ENCODE results near the gene AKAP12. TPM values are rescaled to one million over a fixed set of nuclear protein-coding genes. Genes with fewer than 3 reads are reported as not detected.

AKAP12 gene
- total RNA-seq, 2 donors from 2014 or later: 102 to 167 TPM

DNA sequence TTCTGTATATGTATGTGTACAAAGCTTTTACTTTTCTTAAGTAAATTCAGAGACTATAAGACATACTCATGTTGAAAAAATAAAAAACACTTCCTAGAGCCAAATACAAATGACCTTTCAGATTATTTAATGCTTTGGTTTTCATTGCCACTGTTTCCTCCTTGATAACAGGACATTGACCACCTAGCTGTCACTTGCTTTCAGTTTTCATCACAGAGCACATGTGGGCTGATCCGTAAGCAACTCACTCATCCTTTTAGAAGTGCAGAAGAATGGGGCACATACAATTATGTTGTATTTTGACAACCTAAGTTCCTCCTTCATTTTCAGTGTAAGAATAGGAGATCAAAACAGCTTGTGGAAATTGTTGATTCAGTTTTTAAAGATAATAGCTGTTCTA, 145.4 kb downstream of the AKAP12 start:
- Histone ChIP-seq H3K4me1 (ENCODE audit: control insufficient read depth in 1 of 2, low read depth in 2 of 2) (peaks cover 8 to 20% of the 10 kb centered on the region in 2 donors), H3K27me3 (replicated peaks; ENCODE audit: insufficient read depth) (no peaks in the 10 kb centered on the region), H3K9me3 (no peaks in the 10 kb centered on the region), H3K4me3 (no peak overlapping the region), H3K36me3 (no peaks in the 10 kb centered on the region), H3K27ac (no peak overlapping the region)
- no peak for ATAC-seq (ENCODE audit: insufficient number of reproducible peaks, low FRiP score, low read depth)
- no peak for DNase-seq (ENCODE audit: low spot score)
- TF ChIP-seq, protein P1, sequence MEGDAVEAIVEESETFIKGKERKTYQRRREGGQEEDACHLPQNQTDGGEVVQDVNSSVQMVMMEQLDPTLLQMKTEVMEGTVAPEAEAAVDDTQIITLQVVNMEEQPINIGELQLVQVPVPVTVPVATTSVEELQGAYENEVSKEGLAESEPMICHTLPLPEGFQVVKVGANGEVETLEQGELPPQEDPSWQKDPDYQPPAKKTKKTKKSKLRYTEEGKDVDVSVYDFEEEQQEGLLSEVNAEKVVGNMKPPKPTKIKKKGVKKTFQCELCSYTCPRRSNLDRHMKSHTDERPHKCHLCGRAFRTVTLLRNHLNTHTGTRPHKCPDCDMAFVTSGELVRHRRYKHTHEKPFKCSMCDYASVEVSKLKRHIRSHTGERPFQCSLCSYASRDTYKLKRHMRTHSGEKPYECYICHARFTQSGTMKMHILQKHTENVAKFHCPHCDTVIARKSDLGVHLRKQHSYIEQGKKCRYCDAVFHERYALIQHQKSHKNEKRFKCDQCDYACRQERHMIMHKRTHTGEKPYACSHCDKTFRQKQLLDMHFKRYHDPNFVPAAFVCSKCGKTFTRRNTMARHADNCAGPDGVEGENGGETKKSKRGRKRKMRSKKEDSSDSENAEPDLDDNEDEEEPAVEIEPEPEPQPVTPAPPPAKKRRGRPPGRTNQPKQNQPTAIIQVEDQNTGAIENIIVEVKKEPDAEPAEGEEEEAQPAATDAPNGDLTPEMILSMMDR (IDR thresholded peaks at IDR 0.05): no peak

DNA sequence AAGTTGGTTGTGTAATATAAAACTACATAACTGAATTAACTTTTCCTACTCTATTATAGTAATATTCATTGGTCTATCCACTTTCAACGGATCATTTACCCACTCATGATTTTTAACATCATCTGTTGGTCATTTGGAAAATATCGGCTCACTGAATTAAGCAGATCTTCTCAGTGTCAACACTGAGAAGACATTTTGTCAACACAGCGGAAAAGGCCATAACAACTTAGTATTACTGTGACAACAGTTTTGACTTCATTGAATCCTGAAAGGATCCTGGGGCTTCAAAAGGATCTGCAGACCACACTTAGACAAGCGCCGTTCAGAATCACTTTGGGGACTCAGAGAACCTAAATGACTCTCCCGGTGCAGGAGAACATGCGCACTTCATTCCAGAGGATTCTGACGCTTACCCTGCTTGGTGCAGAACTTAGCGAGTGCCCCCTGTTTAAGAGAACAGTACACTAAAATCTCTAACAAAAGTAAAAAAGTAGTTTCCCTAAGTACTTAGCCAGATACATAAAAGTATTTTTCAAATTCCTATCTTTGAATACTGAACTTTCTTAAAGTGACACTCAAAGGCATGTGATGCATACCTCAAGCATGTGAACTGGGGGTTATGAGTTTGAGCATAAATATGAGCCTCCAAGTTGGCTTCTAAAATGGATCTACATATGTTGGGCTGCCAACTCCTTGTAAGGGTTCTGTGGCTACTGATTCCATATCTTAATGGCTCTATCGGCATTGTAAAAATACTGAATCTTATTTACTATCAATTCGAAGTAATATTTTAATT, 147.6 kb downstream of the AKAP12 start:
- H3K4me1 ChIP-seq (ENCODE audit: control insufficient read depth in 1 of 2, low read depth in 2 of 2): peaks cover 13 to 25% of the 10 kb centered on the region in 2 donors
- H3K27ac ChIP-seq: no peak overlapping the region
- H3K36me3 ChIP-seq: no peaks in the 10 kb centered on the region
- no peak overlapping the region for H3K4me3 ChIP-seq
- no peaks in the 10 kb centered on the region for H3K9me3 ChIP-seq
- DNase-seq (ENCODE audit: low spot score) (no peak), ATAC-seq (ENCODE audit: insufficient number of reproducible peaks, low FRiP score, low read depth) (no peak)
- TF ChIP-seq, protein P1 (IDR thresholded peaks at IDR 0.05): no peak
- H3K27me3 ChIP-seq (replicated peaks; ENCODE audit: insufficient read depth): no peaks in the 10 kb centered on the region

DNA sequence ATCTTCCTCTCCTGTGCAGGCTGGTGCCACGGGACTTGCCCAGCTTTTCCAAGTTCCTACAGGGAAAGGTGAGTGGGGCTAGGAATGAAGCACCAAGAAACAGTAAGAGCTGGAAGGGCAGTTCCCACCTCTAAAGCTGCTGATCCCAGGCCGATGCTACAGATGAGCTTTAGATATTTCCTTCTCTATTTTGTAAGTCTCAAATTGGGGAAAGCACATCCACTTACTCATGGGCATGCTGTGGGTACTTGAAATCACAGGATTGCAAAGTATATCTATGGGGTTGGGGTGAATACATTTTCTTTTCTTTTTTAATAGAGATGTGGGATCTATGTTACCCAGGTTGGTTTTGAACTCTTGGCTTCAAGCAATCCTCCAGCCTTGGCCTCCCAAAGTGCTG, 148.5 kb downstream of the AKAP12 start:
- Histone ChIP-seq H3K36me3 (no peaks in the 10 kb centered on the region), H3K4me3 (no peak overlapping the region), H3K27ac (peak overlapping the region; percentile 37 to 97), H3K4me1 (ENCODE audit: control insufficient read depth in 1 of 2, low read depth in 2 of 2) (peaks cover 20 to 34% of the 10 kb centered on the region in 2 donors), H3K27me3 (replicated peaks; ENCODE audit: insufficient read depth) (no peaks in the 10 kb centered on the region), H3K9me3 (no peaks in the 10 kb centered on the region)
- DNase-seq (ENCODE audit: low spot score) (no peak), ATAC-seq (ENCODE audit: insufficient number of reproducible peaks, low FRiP score, low read depth) (no peak)
- TF ChIP-seq, protein P1 (IDR thresholded peaks at IDR 0.05): no peak

DNA sequence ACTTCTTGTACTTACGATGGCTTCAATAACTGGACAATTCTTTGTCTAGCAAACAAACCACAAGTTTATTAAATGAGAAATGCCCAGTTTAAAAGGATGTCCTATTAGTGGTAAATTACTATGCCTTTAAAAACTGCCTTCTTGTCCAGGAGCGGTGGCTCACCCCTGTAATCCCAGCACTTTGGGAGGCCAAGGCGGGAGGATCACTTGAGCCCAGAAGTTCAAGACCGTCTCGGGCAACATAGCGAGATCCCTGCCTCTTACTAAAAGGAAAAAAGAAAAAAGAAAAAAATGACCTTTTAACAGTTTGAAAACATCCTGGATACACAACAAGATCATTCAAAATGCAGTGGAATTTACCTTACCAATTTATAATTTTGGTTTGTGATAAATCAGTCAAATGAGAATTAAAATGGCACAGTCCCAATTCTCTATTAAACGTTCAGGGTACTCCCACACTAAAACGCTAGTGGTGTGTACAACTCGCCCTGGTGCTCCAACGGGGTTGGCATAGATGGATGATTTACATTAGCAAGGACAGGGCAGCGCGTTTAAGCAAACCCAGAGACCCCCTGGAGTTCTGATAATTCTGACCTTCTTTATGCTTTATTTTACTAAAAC, 149.3 kb downstream of the AKAP12 start:
- H3K27ac ChIP-seq: peak overlapping the region; percentile 97 to 99
- no peaks in the 10 kb centered on the region for H3K9me3 ChIP-seq
- DNase-seq (ENCODE audit: low spot score): no peak
- peak overlapping the region; percentile 85 for H3K4me3 ChIP-seq
- H3K27me3 ChIP-seq (replicated peaks; ENCODE audit: insufficient read depth): no peaks in the 10 kb centered on the region
- H3K4me1 ChIP-seq (ENCODE audit: control insufficient read depth in 1 of 2, low read depth in 2 of 2): peaks cover 25 to 43% of the 10 kb centered on the region in 2 donors
- H3K36me3 ChIP-seq: no peaks in the 10 kb centered on the region
- ATAC-seq (ENCODE audit: insufficient number of reproducible peaks, low FRiP score, low read depth): no peak
- TF ChIP-seq, protein P1 (IDR thresholded peaks at IDR 0.05): no peak

DNA sequence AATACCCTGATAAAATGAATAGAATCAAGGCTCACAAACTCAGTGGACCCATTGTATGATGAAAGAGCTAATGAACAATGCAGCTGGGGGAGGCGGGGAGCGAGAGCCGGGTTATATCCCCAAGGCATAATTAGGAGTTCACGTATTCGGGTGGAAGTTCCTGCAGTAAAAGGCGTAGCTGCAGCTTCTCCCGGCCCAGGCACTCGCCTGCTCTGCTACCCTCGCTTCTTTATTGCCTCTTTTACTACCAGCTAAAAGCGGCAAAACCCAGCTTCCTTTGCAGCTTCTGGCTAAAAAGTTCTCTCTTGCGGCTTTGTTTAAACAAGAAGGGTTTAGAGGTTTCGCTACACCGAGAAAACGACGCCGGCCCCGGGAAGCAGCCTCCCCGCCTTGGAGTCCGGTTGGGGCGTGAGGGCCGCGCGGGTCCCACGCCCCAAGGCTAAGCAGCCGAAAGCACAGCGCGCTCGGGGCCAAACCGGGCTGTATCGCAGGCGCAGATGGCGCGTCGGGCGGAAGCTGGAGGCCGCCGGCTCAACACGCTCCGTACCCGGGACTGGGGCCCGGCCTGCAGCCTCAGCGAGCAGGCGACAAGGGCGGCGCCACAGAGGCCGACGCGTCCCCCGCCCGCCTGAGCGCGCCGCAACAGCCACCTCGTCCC, 150.0 kb downstream of the AKAP12 start:
- peak; percentile 29 for ATAC-seq (ENCODE audit: insufficient number of reproducible peaks, low FRiP score, low read depth)
- Histone ChIP-seq H3K27me3 (replicated peaks; ENCODE audit: insufficient read depth) (no peaks in the 10 kb centered on the region), H3K4me1 (ENCODE audit: control insufficient read depth in 1 of 2, low read depth in 2 of 2) (peaks cover 25 to 49% of the 10 kb centered on the region in 2 donors), H3K9me3 (no peaks in the 10 kb centered on the region), H3K4me3 (peak overlapping the region; percentile 85), H3K36me3 (no peaks in the 10 kb centered on the region), H3K27ac (peak overlapping the region; percentile 97 to 99)
- TF ChIP-seq, protein P1 (IDR thresholded peaks at IDR 0.05): no peak
- peak; percentile 24 for DNase-seq (ENCODE audit: low spot score)

All from thoracic aorta (tissue), 2 donors.